GM18498 (cell line): ENCODE data around the gene CDC45.

Source experiments
- ATAC-seq: cut with Tn5 transposase; IDR thresholded peaks from one replicate; pipeline ENCODE4 v1.9.1; 2021; ENCODE audit warnings: mild to moderate bottlenecking, moderate library complexity; ENCODE audit not compliant: unreplicated experiment

The CDC45 gene

GRCh38 chr22:19447330-19448075 is 32.2 kb upstream of the CDC45 start, which contains the start of gene C22orf39:
C22orf39 (minus strand) TSS chr22:19447711; CDS start chr22:19447688, 23 bp downstream.
- peak; percentile 86 for ATAC-seq

DNA sequence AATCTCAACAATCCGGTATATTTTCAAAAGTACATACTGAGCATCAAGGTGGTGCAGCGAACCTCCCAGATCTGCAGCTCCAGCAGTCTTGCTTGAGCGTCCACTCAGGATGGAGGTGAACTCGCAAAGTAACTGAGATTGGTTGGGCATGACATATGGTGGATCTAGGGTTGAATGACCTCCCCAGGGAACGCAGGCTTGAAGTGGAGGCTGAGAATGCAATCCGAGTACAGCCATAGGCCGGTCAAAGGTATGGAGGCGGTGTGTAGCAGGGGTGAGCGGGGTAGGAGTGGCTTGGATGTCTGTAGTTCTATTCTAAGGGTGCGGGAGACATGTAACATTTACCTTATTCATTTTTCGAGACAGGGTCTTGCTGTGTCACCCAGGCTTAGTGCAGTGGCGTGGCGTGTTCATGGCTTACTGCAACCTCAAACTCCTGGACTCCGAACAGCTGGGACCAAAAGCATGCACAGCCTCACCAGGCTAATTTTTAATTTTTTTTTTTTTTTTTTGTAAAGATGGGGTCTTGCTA is 31.6 kb upstream of the CDC45 start:
- peak; percentile 37 for ATAC-seq

DNA sequence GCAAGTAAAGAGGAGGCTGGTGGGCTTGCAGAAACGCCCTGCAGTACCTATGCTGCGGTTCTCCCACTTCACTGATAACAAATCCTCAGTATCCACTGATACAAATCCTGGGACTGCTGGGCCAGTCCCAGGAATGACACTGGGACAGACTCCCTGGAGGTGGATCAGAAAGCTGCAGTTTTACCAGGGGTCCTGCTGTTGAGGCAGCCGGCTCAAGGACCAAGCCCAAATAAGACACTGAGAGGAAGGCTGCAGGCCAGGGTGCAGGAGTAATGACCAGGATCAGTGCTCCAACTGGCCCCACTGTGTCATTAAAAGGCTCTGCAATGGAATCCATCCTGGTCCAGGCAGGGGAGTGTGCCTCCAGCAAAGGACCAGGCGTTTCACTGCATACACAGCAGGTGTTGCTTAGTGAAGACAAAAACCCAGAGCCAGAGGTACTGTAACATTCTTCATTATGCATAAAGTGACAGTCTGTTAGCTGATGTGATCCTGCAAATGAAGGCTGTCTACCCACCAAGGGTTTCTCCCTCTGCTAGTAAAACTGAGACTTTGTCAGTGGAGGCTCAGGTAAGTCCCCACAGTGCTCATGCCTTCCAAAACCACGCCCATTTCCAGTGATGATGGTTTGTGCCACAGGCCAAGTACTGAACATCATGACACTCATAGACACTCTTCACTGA is 30.8 kb upstream of the CDC45 start:
- ATAC-seq: no peak

DNA sequence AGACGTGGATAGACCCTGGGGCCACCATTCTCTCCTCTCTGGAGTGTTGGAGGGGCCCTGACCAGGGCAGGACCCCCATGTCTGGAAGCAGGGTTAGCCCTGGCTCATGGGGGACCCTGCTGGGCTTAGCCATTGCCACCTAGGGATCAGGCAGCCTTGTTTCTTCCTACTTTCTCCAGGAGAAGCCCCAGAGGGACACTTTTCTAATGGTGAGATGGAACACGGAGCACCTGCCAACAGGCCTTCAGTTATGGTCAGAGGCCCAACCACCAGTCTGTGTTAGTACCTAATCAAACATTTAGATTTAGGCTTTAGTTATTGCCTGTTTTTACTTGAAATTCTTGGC is 30.3 kb upstream of the CDC45 start:
- no peak for ATAC-seq

GRCh38 chr22:19450363-19451175 is 29.2 kb upstream of the CDC45 start:
- ATAC-seq: no peak

DNA sequence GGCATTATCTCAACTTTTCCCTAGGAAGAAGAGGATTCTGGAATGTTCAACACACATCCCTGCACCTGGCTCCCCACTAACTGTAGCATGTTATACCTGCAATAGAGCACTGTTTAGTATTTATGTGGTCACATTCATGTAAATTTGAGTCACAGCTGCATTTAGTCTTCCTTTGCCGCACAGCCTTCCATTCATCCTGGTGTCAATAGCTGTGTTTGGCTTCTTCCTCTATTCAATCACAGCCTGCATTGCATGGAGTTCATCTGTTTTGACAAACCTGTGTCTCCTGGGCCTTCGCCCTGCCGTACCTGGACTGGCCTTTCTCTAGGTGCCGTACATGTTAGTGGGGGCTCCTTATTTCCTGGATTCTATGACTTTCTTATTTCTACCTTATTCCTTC is 28.1 kb upstream of the CDC45 start:
- no peak for ATAC-seq

- no peak for ATAC-seq
Observed at GRCh38 chr22:19453718-19454117, 26.0 kb upstream of the CDC45 start.

DNA sequence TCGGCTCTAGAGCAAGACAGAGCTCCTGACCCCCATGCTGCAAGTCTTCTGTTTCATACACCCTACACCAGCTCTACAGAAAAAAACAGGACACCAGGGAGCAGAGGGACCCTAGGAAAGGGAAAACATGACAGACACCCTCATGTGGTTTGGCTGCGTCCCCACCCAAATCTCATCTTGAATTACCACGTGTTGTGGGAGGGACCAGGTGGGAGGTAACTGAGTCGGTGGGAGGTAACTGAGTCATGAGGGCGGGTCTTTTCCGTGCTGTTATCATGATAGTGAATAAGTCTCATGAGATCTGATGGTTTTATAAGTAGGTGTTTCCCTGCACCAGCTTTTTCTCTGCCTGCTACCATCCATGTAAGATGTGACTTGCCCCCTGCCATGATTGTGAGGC is 25.6 kb upstream of the CDC45 start:
- ATAC-seq: no peak

- no peak for ATAC-seq
Observed at GRCh38 chr22:19455033-19455432, 24.7 kb upstream of the CDC45 start.

DNA sequence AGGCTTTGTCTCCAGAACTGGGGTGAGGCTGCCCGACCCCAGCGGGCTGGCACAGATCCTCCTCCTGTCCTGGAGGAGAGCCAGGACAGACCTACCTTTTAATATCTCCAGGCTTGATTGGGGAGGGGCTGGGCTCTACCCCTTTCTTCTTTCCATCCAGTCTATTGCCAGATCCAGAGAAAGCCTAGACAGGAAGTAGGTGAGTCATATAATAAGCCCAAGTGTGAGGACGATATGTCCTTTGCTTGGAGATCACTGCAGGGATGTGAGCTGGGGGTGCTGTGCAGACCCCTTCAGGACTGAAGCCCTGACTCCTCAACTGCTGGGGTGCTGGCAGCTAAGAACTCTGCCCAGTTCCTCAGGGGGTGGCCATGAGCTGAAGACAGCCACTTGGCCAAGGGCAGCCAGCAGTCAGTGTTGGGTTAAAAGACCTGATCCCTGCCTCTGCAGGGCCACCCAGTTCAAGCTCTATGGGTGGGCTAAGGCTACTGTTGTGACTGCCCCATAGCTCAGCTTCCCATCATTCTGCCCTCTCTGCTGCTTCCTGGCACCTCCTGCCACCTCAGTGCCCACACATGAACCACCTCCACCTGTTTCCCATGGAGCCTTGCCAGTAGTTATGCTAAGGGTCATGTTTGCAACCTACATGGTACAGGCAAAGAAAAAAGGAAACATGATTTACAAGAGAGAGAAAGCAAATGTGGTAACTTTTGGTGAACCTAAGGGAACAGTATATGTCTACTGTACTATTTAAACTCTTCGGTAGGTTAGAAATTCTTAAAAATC is 23.9 kb upstream of the CDC45 start:
- no peak for ATAC-seq

- ATAC-seq: no peak
Observed at GRCh38 chr22:19456541-19456940, 23.2 kb upstream of the CDC45 start.

DNA sequence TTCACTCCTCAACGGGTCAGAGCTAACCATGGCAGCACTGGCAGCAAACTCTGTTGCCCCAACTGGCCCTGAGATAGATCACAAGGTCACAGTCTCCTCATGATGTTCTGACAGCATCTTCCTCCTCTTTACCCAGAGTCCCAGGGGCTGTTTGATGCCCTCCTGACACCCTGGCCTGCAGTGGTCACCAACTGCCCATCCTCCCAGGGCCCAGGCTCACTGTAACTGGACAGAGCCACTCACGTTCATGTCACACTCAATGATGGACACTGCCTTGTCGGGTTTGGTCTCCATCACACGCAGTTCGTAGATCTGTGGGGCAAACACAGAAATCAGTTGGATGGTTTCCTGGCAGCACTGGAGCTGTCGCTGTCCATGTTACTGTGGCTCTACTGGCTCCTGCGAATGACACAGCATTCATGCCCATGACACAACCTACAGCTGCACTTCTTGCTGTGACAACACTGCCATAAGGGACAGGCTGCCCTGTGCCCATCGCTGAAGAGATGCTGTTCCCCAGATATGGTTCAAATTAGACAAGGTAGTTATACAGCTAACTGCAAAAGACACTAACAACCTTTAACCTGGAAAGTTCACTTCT is 21.8 kb upstream of the CDC45 start:
- no peak for ATAC-seq

DNA sequence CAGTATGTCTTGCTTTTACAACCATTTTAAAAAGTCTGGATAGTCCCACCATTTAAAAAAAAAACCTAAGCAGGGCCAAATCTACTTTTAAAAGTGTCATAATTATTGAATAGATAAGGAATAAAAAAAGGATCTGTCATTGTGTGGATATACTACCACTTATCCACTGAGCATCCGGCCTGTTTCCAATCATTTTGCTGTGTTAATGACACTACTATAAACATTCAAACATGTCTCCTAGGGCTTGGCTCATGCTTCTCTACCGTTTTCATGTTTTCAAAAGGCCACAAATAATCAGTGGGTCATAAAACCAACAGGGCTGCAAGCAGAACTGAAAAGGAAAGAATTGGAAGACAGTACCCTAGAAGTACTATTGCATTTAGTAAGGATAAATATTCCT is 19.7 kb upstream of the CDC45 start:
- ATAC-seq: no peak

DNA sequence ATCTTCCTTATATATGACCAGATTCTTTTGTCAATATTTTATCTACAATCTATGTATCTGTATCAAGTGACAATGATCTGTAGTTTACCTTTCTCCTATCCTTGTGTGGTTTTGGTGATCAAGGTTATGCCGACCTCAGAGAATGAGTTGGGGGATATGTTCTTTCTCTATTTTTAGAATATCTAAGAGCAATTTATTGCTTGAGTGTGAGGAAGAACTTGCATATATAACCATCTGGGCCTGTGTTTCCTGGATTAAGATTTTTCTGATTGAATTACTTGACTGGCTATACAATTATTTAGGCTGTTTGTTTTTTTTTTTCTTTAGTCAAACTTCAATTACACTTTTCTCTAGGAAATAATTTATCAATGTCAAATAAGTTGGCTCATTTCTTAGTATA is 18.2 kb upstream of the CDC45 start:
- ATAC-seq: no peak

- no peak for ATAC-seq
Observed at GRCh38 chr22:19463008-19463407, 16.7 kb upstream of the CDC45 start.

DNA sequence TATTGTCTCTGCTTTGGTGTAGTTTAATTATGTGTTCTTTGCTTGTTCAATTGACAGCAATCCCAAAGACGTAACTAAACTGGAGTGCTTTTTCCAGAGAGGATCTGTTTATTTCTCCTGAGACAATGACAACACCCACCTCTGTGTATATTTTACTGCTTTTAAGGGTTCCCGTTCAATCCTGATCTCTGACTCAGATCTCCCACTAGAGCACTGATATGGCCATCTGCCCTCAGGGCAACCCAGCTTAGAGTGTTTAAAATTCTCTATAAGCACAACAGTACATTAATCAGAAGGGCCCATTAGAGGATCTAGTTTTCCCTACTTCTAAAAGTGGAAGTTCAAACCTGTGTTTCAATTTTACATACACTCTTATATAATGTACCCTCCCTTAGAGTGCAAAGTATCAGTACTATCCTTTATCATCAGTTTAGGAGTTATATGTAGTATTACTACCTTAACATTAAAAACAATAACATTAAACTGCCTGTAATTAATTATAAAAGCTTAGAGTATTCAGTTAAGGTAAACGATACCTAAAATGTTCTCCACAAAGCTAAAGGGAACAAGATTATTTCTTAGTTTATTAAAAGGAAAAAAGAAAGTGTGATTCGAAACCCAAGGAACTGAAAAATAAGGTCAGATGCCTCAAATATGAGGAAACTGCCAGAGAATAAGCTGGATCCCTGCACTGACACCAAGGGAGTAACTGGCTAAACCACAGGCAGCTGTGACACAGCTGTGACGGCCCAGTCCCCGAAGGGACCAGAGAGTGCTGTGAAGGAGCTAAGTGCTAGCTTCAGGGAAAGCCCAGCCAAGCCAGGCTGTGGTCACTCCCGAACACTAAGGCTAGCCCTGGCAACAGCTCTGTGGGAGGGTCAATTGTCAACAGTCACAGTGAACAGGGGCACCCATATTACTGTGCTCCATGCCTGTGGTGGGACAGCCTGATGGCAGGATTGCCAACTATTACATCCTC is 15.9 kb upstream of the CDC45 start:
- no peak for ATAC-seq

GRCh38 chr22:19464546-19464945 is 15.2 kb upstream of the CDC45 start:
- ATAC-seq: no peak

- no peak for ATAC-seq
Observed at GRCh38 chr22:19464975-19465374, 14.7 kb upstream of the CDC45 start.

- no peak for ATAC-seq
Observed at GRCh38 chr22:19466126-19466716, 13.5 kb upstream of the CDC45 start.
